HS-27A (cell line): ENCODE results near the gene CLDN1.

Experiments
- DNase-seq: peaks from one replicate; pipeline ENCODE4 v3.0.0-alpha.2; 2012; ENCODE audit warnings: low read depth, missing footprints

The CLDN1 gene, protein sequence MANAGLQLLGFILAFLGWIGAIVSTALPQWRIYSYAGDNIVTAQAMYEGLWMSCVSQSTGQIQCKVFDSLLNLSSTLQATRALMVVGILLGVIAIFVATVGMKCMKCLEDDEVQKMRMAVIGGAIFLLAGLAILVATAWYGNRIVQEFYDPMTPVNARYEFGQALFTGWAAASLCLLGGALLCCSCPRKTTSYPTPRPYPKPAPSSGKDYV

DNA sequence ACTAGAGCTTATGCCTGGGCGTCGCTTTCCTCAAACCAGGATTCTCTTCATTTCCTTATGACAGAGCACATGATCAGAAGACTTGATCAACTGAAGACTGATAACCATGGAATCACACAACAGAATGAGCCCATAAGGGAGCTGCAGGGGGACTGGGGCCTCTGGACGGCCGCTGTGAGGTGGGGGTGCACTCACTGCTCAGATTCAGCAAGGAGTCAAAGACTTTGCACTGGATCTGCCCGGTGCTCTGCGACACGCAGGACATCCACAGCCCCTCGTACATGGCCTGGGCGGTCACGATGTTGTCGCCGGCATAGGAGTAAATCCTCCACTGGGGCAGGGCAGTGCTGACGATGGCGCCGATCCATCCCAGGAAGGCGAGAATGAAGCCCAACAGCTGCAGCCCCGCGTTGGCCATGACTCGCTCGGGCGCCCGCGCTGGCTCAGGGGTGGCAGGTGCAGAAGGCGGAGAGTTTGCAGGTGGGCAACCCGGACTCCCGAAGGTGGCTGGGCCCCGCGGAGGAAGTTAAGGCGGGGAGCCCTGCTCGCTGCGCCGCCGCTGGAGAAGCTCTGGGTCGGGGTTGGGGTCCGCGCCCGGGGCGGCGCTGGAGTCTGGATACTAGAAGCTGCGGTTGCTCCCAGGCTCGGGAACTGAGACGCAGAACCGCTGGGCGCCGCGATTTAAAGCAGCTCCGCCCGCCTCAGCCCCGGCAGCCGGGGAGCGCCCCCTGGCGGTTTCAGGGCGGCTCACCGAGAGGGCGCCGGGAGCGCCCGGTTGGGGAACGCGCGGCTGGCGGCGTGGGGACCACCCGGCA, at the start of gene CLDN1:
Gene CLDN1, minus strand, starts transcription at position 658 of the 815 bp plus-strand sequence. Its CDS starts 240 bp downstream, at position 418.
- DNase-seq: no peak

DNA sequence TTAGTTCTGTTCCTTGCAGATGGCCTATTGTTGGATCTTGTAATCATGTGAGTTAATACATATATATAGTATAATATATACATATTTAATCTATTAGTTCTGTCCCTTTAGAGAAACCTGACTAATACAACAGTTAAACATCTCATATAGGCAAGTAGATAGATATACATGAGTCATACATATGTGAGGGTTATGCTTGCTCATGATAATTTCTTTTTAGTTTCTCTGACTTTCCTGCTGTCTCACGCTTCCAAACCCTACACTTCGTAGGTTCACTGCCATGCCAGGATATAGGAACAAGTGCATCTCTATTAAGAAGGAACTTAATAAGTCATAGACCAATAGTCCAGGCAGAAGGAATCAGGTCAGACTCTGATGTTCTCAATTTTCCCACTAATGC, 48.9 kb upstream of the CLDN1 start:
- no peak for DNase-seq

- no peak for DNase-seq
Measured at GRCh38 chr3:190370369-190370768, 48.1 kb upstream of the CLDN1 start.

GRCh38 chr3:190369668-190370295, 47.5 kb upstream of the CLDN1 start:
- DNase-seq: no peak

DNA sequence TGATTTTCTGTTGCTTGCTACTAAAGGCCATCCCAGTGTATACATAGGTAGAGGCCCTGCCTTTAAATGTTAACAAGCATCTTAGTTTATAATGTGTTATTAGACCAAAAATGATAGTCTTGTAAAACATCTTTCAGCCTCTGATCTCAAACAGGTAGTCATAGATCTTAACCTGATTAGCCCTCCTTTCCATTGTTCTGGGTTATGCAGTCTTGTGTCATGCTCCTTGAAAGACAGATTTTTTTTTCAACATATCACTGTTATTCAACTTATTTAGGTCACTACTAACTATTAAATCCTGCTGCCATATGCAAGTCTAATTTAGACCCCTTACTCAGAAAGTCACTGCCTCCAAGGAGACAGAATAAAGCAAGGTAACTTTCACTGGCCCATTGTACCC, 46.6 kb upstream of the CLDN1 start:
- no peak for DNase-seq

DNA sequence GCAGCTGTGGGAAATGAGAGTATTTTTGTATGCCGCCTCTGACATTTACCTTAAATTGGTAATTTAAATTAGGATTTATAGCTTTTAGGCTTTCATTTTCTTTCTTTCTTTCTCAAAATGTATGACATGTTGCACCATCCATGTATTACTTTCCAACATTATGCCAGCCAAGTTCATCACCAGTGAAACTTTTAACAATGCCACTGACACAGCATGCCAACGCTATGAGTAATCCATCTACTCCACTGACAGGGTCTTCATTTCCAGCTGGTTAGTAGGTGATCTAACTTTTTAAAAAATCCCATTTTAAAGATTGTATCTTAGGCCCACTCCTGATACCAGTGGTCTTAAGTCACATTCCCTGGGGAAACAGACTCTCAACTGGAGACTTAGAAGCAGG, 43.9 kb upstream of the CLDN1 start:
- no peak for DNase-seq

DNA sequence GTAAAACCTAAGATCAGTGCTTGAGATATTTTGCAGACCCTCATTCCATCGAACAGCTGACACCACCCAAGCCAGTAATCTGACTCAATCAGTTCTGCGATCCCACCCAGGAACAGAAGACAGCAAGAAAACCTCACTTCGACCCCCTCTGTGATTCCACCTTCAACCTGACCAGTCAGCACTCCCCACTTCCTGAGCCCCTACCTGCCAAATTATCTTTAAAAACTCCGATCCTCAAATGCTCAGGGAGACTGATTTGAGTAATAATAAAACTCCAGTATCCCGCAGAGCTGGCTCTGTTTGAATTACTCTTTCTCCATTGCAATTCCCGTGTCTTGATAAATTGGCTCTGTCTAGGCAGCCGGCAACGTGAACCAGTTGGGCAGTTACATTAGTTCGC, 40.0 kb upstream of the CLDN1 start:
- no peak for DNase-seq

DNA sequence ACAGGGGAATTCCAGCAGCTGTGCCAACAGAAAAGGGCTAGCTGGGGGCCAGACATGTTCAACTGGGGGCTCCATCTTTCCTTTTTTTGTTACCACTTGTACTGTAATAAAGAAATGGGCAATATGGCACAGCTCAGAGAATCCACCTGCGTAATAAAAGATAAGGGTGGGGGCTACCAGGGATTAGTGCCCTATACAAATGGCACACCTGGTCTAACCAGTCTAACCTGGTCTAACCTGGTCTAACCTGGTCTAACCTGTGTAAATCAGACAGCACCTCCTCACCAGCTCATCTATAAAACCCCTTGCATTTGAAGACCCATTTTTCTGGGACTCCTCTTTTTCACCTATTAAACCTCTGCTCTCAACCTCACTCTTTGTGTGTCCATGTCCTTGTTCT, 39.5 kb upstream of the CLDN1 start:
- DNase-seq: no peak

DNA sequence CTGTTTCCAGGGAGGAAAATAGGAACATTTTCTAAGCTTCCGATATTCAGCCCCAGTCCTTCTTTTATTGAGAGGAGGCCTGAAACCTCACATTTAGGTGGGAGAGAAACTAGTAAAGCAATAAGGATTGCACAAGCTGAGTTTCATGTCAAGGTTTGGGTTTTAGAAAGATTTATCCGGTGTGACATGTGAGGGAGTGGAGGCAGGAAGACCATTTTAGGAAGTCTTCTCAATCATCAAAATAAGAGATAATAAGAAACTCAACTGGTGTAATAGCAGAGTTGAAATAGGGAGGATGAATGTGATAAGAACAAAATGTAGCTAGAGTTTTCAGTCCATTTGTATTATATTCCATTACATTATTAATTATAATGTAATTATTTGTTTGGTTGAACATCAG, 38.0 kb upstream of the CLDN1 start:
- DNase-seq: no peak

DNA sequence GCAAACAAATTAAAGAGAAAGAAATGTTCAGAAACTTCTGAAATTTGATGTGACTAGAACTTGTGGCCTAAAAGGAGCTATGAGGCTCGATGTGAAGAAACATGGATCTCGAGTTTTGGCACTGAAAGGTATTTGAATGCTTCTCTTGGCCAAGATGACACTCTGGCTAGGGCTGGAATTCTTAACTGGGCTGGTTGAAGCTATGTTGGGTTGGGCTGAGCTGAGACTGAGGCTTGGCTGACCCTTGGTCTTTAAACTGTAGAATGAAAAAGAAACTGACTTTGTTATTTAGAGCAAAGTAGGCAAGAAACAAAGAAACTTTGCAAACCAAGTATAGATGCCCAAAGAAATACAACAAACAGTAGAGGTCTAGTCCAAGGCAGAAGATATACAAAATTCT, 37.6 kb upstream of the CLDN1 start:
- no peak for DNase-seq

DNA sequence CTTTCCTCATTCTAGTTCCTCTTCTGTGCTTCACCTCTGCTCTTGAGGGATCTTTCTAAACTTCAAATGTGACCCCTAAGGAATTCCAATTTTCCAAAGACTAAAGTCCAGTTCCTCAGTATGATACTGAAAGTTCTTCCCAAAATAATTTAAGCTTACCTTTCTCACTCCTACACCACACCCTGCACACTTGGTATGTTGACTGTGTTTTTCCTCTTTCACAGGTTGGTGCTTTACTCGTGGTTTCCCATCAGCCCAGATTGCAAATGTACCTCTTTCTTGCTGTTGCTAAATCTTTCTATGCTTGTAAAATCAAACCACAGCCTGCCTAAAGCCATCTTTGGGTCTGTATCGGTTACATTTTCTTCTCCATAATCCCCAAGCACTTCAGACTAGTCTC, 35.2 kb upstream of the CLDN1 start:
- no peak for DNase-seq

GRCh38 chr3:190356246-190356645, 34.0 kb upstream of the CLDN1 start:
- no peak for DNase-seq

- DNase-seq: no peak
Measured at GRCh38 chr3:190352861-190353457, 30.7 kb upstream of the CLDN1 start.

GRCh38 chr3:190346541-190346940, 24.3 kb upstream of the CLDN1 start:
- DNase-seq: no peak

DNA sequence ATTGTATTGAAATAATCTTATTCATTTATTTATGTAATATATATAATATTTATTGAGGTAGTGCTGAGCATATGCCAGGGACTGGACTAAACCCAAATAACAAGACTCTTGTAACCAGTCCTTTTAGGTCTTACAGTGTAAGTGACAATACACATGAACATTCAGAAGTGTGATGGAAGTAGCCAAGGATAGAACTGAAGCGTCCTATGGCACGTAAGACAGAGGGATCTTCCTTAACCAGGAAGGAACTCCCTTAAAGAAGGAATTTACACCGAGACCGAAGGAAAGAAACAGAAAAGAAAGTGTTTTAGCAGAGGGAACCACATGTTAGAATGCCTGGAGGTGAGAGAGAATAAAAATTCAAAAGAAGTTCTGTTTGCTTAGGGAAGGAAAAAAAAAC, 23.6 kb upstream of the CLDN1 start:
- no peak for DNase-seq

DNA sequence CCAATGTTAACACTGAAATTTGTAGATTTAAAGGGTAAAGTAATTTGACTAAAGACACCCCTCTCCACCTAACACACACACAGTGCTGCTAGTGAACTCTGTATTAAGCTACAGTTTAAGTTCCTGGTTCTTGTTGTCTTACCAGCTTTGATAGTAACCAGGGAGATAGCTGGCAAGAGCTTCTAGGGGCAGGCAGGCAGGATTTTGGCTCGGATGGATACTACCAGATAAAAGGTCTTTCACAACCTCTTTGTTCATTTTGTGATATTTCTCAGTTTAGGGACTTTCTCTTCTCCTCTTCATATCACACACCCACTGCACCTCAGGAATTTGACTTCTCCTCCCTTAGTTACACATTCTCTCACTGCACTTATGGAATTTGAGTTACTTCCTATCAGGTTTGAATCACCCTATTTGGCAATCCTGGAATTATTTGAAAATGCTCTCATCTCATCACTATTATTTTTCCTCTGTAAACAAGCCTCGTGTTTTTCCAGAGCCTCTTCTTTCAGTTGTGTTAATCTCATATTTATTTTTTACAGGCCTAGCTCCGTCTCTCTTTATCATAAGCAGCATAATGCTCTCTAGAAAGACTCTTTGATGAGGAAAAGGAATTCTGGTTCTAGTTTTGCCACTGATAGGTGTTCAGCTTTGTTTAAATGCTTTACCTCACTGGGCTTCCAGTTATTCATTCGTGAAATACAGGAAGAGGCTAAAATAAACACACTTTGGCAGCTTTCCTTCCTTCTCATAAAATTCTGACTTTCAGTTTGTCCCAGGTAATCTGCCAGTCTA, 23.0 kb upstream of the CLDN1 start:
- DNase-seq: peak; percentile 78

DNA sequence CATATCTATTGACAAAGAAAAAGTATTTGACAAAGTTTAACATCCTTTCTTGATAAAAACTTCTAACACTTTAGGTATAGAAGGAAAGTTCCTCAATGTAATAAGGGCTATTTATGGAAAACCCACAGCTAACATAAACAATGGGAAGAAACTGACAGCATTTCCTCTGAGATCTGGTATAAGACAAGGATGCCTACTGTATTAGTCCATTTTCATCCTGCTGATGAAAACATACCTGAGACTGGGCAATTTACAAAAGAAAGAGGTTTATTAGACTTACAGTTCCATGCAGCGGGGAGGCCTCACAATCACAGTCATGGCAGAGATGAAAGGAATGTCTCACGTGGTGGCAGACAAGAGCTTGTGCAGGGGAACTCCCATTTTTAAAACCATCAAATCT, 17.8 kb upstream of the CLDN1 start:
- DNase-seq: no peak

- DNase-seq: no peak
Measured at GRCh38 chr3:190339130-190339529, 16.9 kb upstream of the CLDN1 start.

- DNase-seq: peak; percentile 57
Measured at GRCh38 chr3:190338717-190339116, 16.5 kb upstream of the CLDN1 start.

GRCh38 chr3:190337301-190337700, 15.1 kb upstream of the CLDN1 start:
- no peak for DNase-seq

DNA sequence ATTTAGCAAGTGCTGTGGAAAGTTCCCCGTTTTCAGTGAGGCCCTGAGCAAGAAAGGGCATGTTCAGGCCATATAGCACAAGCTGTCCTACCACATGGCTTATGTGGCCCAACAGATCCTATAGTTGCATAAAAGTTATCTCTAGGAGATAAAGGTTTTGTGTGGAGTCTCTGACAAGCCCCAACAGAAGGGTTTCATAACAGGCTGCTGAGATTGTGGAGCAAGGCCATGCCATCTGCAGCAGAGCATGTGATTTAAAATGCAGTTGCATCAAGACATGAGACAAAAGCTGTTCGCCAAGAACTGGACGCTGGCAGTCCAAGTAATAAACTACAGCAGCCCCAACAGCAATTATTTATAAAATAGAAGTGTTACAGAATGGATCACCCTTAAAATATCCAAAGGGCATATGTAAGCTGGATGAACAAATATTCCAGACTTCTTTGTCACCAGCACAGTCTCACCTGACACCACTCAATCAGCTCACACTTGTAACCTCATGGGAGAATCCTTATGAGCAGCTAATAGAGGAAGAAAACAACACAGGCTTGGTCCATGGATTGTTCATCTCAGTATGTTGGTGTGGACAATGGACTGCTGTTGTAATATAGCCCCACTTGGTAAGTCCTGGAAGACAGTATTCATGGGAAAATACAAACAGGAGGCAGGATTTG, 14.4 kb upstream of the CLDN1 start:
- no peak for DNase-seq

- DNase-seq: no peak
Measured at GRCh38 chr3:190333961-190334360, 11.7 kb upstream of the CLDN1 start.
